ENCODE measurements around the gene RBM39. TPM values are rescaled to one million over a fixed set of nuclear protein-coding genes. Genes with fewer than 3 reads are reported as not detected.
A peak's percentile ranks its signal among the peaks of the same experiment; 100 is the strongest.

Gene RBM39
- total and polyA plus RNA-seq, 2 of the 13 experiments (the other 11 are each of a cell fraction or from before 2014, with no cell fraction given) = 788 to 920 TPM

- TF ChIP-seq RXRB (CRISPR knock-in tag; IDR thresholded peaks at IDR 0.05; ENCODE audit: borderline replicate concordance) (peak; percentile 92), FIP1L1 (IDR thresholded peaks at IDR 0.05; ENCODE audit: borderline replicate concordance, insufficient read depth, low read depth, low read length) (no peak), YY1 (IDR thresholded peaks at IDR 0.05; ENCODE audit: insufficient read depth, insufficient replicate concordance, low read depth, low read length) (no peak), RCOR2 (CRISPR knock-in tag; IDR thresholded peaks at IDR 0.05) (peak; percentile 63; the same call in 1 of the 2 replicates), TEAD3 (CRISPR knock-in tag; optimal IDR thresholded peaks at IDR 0.05; ENCODE audit: borderline replicate concordance) (peak; percentile 71), PHF21A (CRISPR knock-in tag; IDR thresholded peaks at IDR 0.05) (peak; percentile 21; the same call in 1 of the 2 replicates), ZNF12 (CRISPR knock-in tag; IDR thresholded peaks at IDR 0.05) (peak; percentile 66; the same call in 1 of the 2 replicates), MAX (IDR thresholded peaks at IDR 0.05) (peak; percentile 36; the same call in 1 of the 2 replicates), UBTF (CRISPR knock-in tag; IDR thresholded peaks at IDR 0.05) (peak; percentile 38; the same call in 1 of the 2 replicates), GATAD2A (CRISPR knock-in tag; IDR thresholded peaks at IDR 0.05) (peak; percentile 96), ZNF44 (CRISPR knock-in tag; IDR thresholded peaks at IDR 0.05) (no peak), ZNF143 (CRISPR knock-in tag; IDR thresholded peaks at IDR 0.05) (no peak), ZNF598 (CRISPR knock-in tag; IDR thresholded peaks at IDR 0.05; ENCODE audit: borderline replicate concordance) (no peak), ZNF816 (CRISPR knock-in tag; IDR thresholded peaks at IDR 0.05; ENCODE audit: borderline replicate concordance) (no peak), CHD2 (IDR thresholded peaks at IDR 0.05; ENCODE audit: low read depth, low read length) (no peak), ZNF772 (CRISPR knock-in tag; IDR thresholded peaks at IDR 0.05) (0 out of 2 replicates have a peak, but pooled peaks have one; percentile 58), ZNF383 (CRISPR knock-in tag; IDR thresholded peaks at IDR 0.05; ENCODE audit: borderline replicate concordance) (no peak), KLF16 (CRISPR knock-in tag; IDR thresholded peaks at IDR 0.05) (peak in 1 of 2 experiments; percentile 55; a peak in 1 of 4 replicates), MEF2D (CRISPR knock-in tag; IDR thresholded peaks at IDR 0.05) (peak; percentile 62; the same call in 1 of the 2 replicates), NCOR1 (IDR thresholded peaks at IDR 0.05; ENCODE audit: borderline replicate concordance, low read length) (peak; percentile 44; the same call in 1 of the 2 replicates), RXRA (CRISPR knock-in tag; IDR thresholded peaks at IDR 0.05) (peak; percentile 85; the same call in 1 of the 2 replicates), REXO4 (CRISPR knock-in tag; IDR thresholded peaks at IDR 0.05; ENCODE audit: borderline replicate concordance) (no peak), FOXA1 (IDR thresholded peaks at IDR 0.05) (no peak), FOXA1 (CRISPR knock-in tag; IDR thresholded peaks at IDR 0.05) (peak; percentile 24; the same call in 1 of the 2 replicates), NR2F2 (IDR thresholded peaks at IDR 0.05; ENCODE audit: borderline replicate concordance, low read depth) (0 out of 2 replicates have a peak, but pooled peaks have one; percentile 29), NR2F6 (IDR thresholded peaks at IDR 0.05) (peak; percentile 70), NR2F6 (CRISPR knock-in tag; IDR thresholded peaks at IDR 0.05) (peak; percentile 65), RAD21 (CRISPR knock-in tag; IDR thresholded peaks at IDR 0.05) (no peak)
- TF ChIP-seq, protein P1, sequence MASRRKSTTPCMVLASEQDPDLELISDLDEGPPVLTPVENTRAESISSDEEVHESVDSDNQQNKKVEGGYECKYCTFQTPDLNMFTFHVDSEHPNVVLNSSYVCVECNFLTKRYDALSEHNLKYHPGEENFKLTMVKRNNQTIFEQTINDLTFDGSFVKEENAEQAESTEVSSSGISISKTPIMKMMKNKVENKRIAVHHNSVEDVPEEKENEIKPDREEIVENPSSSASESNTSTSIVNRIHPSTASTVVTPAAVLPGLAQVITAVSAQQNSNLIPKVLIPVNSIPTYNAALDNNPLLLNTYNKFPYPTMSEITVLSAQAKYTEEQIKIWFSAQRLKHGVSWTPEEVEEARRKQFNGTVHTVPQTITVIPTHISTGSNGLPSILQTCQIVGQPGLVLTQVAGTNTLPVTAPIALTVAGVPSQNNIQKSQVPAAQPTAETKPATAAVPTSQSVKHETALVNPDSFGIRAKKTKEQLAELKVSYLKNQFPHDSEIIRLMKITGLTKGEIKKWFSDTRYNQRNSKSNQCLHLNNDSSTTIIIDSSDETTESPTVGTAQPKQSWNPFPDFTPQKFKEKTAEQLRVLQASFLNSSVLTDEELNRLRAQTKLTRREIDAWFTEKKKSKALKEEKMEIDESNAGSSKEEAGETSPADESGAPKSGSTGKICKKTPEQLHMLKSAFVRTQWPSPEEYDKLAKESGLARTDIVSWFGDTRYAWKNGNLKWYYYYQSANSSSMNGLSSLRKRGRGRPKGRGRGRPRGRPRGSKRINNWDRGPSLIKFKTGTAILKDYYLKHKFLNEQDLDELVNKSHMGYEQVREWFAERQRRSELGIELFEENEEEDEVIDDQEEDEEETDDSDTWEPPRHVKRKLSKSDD (CRISPR knock-in tag; IDR thresholded peaks at IDR 0.05; ENCODE audit: low read depth) = 0 out of 2 replicates have a peak, but pooled peaks have one; percentile 23
These were observed 46.8 kb downstream of the RBM39 start (continued) for GRCh38 chr20:35695245-35695749.
